ENCODE measurements around the gene TRDMT1. TPM values are rescaled to one million over a fixed set of nuclear protein-coding genes. Genes with fewer than 3 reads are reported as not detected.

Gene TRDMT1
- total RNA-seq, 1 donor from 2014 or later, result 14.3 TPM

GRCh38 chr10:17143055-17143690 lies 58.3 kb downstream of the TRDMT1 start:
- no peak for DNase-seq (ENCODE audit: low spot score, unreplicated experiment)
- Mint-ChIP-seq H3K4me1 (ENCODE audit: low read depth) (peaks cover 22% of the 10 kb centered on the region), H3K27ac (no peak overlapping the region), H3K4me3 (ENCODE audit: low read depth) (no peak overlapping the region), H3K9me3 (ENCODE audit: low read depth) (no peaks in the 10 kb centered on the region), H3K36me3 (ENCODE audit: insufficient read depth) (peaks cover 6% of the 10 kb centered on the region), H3K27me3 (peaks cover 3% of the 10 kb centered on the region)
- no peak for TF ChIP-seq CTCF (IDR thresholded peaks at IDR 0.05; ENCODE audit: unreplicated experiment)

- Mint-ChIP-seq H3K27me3 (peaks cover 3% of the 10 kb centered on the region), H3K4me1 (ENCODE audit: low read depth) (peaks cover 23% of the 10 kb centered on the region), H3K9me3 (ENCODE audit: low read depth) (no peaks in the 10 kb centered on the region), H3K36me3 (ENCODE audit: insufficient read depth) (peaks cover 2% of the 10 kb centered on the region), H3K27ac (no peak overlapping the region), H3K4me3 (ENCODE audit: low read depth) (no peak overlapping the region)
- no peak for TF ChIP-seq CTCF (IDR thresholded peaks at IDR 0.05; ENCODE audit: unreplicated experiment)
- DNase-seq (ENCODE audit: low spot score, unreplicated experiment), result no peak
Measured at GRCh38 chr10:17141504-17142229, 59.8 kb downstream of the TRDMT1 start.

GRCh38 chr10:17140386-17140761 lies 61.1 kb downstream of the TRDMT1 start:
- Mint-ChIP-seq H3K36me3 (ENCODE audit: insufficient read depth) (peaks cover 2% of the 10 kb centered on the region), H3K4me3 (ENCODE audit: low read depth) (no peak overlapping the region), H3K27ac (no peak overlapping the region), H3K4me1 (ENCODE audit: low read depth) (peaks cover 23% of the 10 kb centered on the region), H3K9me3 (ENCODE audit: low read depth) (no peaks in the 10 kb centered on the region), H3K27me3 (peaks cover 3% of the 10 kb centered on the region)
- TF ChIP-seq CTCF (IDR thresholded peaks at IDR 0.05; ENCODE audit: unreplicated experiment), result no peak
- DNase-seq (ENCODE audit: low spot score, unreplicated experiment), result no peak

GRCh38 chr10:17138460-17139042 lies 62.9 kb downstream of the TRDMT1 start:
- peaks cover 2% of the 10 kb centered on the region for H3K36me3 Mint-ChIP-seq (ENCODE audit: insufficient read depth)
- no peaks in the 10 kb centered on the region for H3K9me3 Mint-ChIP-seq (ENCODE audit: low read depth)
- peaks cover 3% of the 10 kb centered on the region for H3K27me3 Mint-ChIP-seq
- no peak for TF ChIP-seq CTCF (IDR thresholded peaks at IDR 0.05; ENCODE audit: unreplicated experiment)
- peaks cover 25% of the 10 kb centered on the region for H3K4me1 Mint-ChIP-seq (ENCODE audit: low read depth)
- DNase-seq (ENCODE audit: low spot score, unreplicated experiment), result no peak
- no peak overlapping the region for H3K4me3 Mint-ChIP-seq (ENCODE audit: low read depth)
- no peak overlapping the region for H3K27ac Mint-ChIP-seq

- no peak for TF ChIP-seq CTCF (IDR thresholded peaks at IDR 0.05; ENCODE audit: unreplicated experiment)
- DNase-seq (ENCODE audit: low spot score, unreplicated experiment), result no peak
- H3K27me3 Mint-ChIP-seq, result peaks cover 3% of the 10 kb centered on the region
- H3K36me3 Mint-ChIP-seq (ENCODE audit: insufficient read depth), result no peaks in the 10 kb centered on the region
- no peak overlapping the region for H3K4me3 Mint-ChIP-seq (ENCODE audit: low read depth)
- H3K4me1 Mint-ChIP-seq (ENCODE audit: low read depth), result peaks cover 48% of the 10 kb centered on the region
- H3K27ac Mint-ChIP-seq, result no peak overlapping the region
- no peaks in the 10 kb centered on the region for H3K9me3 Mint-ChIP-seq (ENCODE audit: low read depth)
Measured at GRCh38 chr10:17134737-17135260, 66.7 kb downstream of the TRDMT1 start.

Measured in progenitor cell of endocrine pancreas (in vitro differentiated cells).